ENCODE results near the gene P3R3URF.

The P3R3URF gene

DNA sequence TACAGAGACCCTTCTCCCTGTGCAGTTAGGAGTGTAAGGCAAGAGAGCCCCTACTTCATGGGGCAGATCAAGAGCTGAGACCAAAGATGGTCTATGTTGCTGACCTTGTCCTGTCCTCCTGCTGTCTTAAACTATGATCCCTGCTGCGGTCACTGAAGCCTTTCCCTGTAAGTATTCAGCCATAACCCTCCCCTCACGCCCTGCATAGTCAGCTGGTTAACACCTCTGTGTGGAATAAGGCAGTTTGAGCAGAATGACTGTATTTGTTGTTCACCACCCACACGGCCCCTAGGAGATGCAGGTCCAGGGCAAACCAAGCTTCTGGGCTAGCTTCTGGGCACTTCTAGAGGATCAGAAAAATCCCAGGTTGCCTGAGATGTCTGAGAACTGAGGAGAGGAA lies 1.0 kb downstream of the P3R3URF start:
- DNase-seq (ENCODE audit: low read depth in 1 of 2, low spot score in 1 of 2), result no peak
- in situ Hi-C loops (cut with HindIII; ENCODE audit: low pct_unique_long_range_greater_than_20kb, low sequenced_read_pairs), result no loop called here
- no peak for TF ChIP-seq JUND (IDR thresholded peaks at IDR 0.05; ENCODE audit: low read depth)

DNA sequence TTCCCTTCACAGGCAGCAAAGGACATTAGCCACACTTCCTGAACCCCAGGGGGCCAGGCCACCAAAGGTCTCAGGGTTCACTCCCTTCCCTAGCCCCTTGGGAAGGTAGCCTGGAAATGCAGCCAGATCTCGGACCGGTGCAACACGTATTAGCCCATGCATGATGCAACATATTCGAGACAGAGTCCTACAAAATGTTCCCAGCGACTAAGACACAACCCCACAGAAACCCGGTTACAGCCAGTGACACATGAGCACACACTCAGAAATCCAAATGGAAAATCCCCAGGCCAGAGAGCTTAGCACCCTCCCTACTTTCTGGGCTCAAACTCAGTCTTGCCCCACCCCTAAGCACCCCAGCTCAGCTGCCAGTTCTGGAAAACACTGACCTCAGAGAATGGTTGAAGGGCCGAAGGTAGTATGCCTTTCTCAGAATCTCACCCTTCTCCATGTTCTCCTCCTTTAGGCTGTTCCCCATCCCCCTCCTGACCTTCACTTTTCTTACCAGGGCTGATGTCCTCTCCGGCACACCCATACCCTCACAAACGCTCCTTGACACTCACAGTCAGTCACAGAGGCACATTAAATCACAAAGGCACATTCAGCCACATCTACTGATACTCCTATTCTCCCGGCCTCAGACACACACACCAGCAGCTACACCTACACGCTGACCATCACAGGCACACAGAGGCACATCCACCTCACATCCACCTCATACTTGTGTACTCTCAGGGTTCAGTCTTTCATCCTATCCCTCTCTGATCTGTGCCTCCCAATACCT lies 1.6 kb downstream of the P3R3URF start, which contains the start of gene TSPAN1:
Gene TSPAN1 (plus strand): TSS at position 640 of the 784 bp plus-strand sequence. CDS start 6,021 bp downstream, outside the sequence.
- peak in 1 of 2 experiments; percentile 43 for DNase-seq (ENCODE audit: low read depth in 1 of 2, low spot score in 1 of 2)
- no peak for TF ChIP-seq JUND (IDR thresholded peaks at IDR 0.05; ENCODE audit: low read depth)
- in situ Hi-C loops (cut with HindIII; ENCODE audit: low pct_unique_long_range_greater_than_20kb, low sequenced_read_pairs), result no loop called here

DNA sequence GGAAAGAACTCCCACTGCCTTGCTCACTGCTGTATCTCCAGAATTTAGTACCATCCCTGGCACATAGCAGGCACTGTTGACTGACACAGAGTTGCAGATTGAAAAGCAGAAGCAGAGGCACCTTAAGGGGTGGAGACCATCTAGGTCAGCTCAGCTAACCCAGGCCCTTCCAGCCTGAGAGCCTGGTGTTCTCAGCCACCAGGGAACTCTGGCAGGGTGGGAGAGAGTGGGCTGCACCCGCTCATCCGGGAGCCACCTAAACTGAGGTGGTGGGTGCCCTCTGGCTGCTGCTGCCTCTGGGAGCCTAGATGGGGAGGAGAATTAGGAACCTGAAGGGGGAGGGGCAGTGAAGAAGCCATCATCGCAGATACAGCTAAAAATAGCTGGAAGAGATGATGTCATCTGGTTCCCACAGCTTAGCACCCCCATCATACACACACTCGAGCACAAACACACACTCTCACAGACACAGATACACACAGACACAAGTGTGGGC lies 2.9 kb downstream of the P3R3URF start:
- TF ChIP-seq JUND (IDR thresholded peaks at IDR 0.05; ENCODE audit: low read depth), result no peak
- in situ Hi-C loops (cut with HindIII; ENCODE audit: low pct_unique_long_range_greater_than_20kb, low sequenced_read_pairs), result no loop called here
- no peak for DNase-seq (ENCODE audit: low read depth in 1 of 2, low spot score in 1 of 2)

DNA sequence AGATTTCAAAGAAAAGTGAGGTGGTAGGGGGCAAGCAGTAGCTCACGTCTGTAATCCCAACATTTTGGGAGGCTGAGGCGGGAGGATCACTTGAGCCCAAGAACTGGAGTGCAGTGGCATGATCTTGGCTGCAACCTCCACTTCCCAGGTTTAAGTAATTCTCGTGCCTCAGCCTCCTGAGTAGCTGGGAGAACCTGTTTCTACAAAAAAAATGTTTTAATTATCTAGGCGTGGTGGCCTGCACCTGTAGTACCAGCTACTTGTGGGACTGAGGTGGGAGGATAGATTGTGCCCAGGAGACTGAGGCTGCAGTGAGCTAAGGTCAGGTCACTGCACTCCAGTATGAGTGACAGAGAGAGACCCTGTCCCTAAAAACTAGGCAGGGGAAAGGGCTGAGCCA lies 4.0 kb downstream of the P3R3URF start:
- DNase-seq (ENCODE audit: low read depth in 1 of 2, low spot score in 1 of 2), result peak in 1 of 2 experiments; percentile 62
- in situ Hi-C loops (cut with HindIII; ENCODE audit: low pct_unique_long_range_greater_than_20kb, low sequenced_read_pairs), result no loop called here
- no peak for TF ChIP-seq JUND (IDR thresholded peaks at IDR 0.05; ENCODE audit: low read depth)

DNA sequence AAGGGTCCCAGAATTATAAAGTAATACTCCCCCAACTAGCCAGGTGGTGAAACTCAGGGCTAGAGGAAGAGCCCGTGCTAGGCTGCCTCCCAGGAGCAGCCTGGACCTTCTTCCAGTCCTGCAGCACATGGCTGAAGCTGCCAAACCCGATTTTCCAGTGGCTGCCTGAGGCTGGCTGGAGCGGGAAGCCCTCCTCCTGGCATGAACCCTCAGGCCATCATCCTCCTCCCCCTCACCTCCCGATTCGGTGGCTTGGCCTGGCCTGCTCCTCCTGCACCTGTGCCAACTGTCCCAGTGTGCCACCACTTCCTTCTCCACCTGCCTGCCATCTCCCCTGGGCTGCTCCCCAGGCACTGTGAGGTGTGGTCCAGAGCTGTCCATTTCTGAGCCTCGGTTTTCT lies 4.4 kb downstream of the P3R3URF start:
- TF ChIP-seq JUND (IDR thresholded peaks at IDR 0.05; ENCODE audit: low read depth), result no peak
- in situ Hi-C loops (cut with HindIII; ENCODE audit: low pct_unique_long_range_greater_than_20kb, low sequenced_read_pairs), result no loop called here
- peak; percentile 54 to 93 for DNase-seq (ENCODE audit: low read depth in 1 of 2, low spot score in 1 of 2)

DNA sequence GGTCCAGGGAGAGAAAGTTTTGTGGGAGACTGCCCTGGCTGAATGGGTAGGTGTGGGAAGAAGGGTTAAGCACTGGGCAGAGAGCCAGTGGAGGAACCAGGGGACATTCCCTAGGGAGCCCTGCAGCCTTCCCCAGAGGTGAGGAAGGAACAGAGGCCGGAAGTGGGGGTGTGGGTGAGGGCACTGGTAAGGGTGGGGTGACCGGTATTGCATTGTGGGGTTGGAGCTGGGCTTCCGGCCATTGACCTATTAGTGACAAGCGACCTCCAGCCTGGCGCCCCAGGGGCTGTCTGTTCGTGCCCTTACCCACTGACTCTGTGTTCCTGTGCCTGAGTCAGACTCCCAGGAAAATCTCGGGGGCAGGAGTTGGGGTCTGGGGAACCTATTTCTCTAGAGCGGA lies 4.9 kb downstream of the P3R3URF start:
- DNase-seq (ENCODE audit: low read depth in 1 of 2, low spot score in 1 of 2), result no peak
- in situ Hi-C loops (cut with HindIII; ENCODE audit: low pct_unique_long_range_greater_than_20kb, low sequenced_read_pairs), result no loop called here
- TF ChIP-seq JUND (IDR thresholded peaks at IDR 0.05; ENCODE audit: low read depth), result no peak

DNA sequence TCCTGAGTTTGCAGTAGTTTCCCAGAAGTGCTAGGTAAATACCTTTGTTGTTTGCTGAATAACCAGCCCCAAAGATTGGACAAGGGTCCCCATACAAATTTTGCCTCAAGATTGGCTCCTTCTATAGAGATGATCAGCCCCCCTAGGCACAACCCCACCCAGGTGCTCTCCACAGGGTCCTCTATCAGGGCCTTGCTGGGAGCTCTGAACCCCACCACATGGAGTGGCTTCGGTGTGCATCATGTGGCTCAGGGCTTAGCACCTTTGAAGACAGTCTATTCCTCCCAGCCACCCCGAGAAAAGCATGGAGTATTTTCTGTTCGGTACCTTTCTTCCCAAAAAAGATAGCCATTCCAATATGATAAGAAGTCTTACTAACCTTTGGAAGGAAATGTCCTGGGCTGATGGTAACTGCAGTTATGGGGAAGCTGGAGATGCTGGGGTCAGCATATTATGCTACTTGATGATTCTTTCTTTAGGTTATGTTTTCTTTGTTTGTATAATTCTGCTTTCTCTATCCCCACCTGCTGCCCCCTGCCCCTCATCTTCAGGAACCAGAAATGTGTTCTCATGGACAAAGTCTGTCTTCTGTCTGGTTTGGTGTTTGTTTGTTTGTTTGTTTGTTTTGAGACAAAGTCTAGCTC lies 6.4 kb downstream of the P3R3URF start:
- DNase-seq (ENCODE audit: low read depth in 1 of 2, low spot score in 1 of 2), result no peak
- no peak for TF ChIP-seq JUND (IDR thresholded peaks at IDR 0.05; ENCODE audit: low read depth)
- in situ Hi-C loops (cut with HindIII; ENCODE audit: low pct_unique_long_range_greater_than_20kb, low sequenced_read_pairs), result no loop called here

DNA sequence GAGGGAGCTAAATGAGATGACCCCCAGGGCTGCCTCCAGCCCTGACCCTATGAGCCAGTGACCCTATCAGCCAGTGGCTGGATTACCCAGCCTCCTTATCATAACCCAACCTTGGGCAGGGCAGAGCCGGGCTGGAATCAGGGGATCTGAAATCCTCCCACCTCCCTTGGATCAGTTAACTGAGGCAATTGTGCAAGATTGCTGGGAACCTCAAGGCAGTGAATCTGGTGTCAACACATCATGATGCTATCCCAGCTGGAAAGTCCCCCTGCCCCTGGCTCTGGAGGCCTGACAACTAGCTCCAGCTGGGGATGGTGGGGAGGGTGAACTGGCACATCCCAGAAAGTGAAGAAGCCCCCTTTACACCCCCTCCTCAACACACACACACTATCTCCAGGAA lies 7.8 kb downstream of the P3R3URF start:
- in situ Hi-C loops (cut with HindIII; ENCODE audit: low pct_unique_long_range_greater_than_20kb, low sequenced_read_pairs), result no loop called here
- DNase-seq (ENCODE audit: low read depth in 1 of 2, low spot score in 1 of 2), result no peak
- TF ChIP-seq JUND (IDR thresholded peaks at IDR 0.05; ENCODE audit: low read depth), result no peak

DNA sequence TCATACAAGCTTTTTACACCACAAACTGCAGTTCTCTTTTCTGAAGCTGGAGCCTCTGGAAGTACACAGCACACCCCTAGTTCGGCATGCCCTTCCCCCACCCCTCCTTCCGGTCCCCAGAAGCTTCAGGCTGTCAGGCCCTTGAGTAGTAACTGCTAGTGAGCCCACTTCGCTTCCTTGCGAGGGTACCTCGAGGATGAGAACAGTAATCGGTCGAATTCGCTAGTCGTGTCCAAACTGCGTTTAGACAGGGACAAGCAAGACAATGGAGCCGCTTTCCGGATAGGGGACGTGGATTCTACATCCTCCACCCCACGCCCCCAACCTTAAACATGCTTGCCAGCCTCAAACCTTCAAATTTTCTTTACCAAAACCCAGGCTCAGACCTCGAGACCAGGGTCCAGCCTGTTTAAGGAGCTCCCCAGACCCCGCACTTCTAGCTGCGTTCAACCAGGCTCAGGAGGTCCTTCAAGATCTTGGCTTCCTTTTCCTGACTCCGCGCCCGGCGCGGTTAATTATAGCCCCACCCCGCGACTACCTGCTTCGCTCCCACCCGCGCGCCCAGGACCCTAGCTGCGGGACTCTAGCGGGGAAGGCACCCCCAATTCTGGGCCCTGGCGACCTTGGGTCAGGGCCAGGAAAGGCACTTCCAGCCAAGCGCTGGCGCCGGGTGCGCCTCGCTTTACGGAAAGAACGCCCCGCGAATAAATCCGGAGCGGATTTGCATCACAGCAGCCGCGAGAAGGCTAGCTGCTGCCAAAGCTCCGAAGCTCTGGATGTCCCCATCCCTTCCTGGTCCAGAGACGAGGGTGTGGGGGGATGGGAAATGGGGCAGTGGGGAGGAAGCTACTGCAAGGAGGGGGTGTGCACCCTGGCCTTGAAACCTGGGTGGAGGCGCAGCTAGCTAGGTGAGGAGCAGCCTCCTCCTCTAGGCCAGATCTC lies 9.5 kb downstream of the P3R3URF start:
- no peak for TF ChIP-seq JUND (IDR thresholded peaks at IDR 0.05; ENCODE audit: low read depth)
- DNase-seq (ENCODE audit: low read depth in 1 of 2, low spot score in 1 of 2), result no peak
- in situ Hi-C loops (cut with HindIII; ENCODE audit: low pct_unique_long_range_greater_than_20kb, low sequenced_read_pairs), result no loop called here

DNA sequence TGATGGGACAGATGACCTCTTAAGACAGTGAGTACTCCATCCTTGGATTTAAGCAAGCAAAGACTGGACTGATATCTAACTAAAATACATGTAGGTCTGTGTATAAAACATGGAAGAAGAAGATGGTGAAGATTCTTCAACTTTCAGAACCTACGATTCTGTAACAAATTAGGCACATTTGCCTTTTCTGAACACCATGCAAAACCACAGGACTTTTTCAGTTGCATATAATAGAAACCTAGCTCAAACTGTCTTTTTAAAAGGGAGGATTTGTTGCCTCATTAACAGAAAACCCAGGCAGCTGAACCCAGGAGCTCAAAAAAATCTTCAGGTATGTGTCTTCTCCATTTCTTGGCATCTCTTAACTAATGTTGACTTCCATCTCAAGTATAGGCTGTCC lies 16.1 kb downstream of the P3R3URF start:
- no peak for TF ChIP-seq JUND (IDR thresholded peaks at IDR 0.05; ENCODE audit: low read depth)
- DNase-seq (ENCODE audit: low read depth in 1 of 2, low spot score in 1 of 2), result no peak
- in situ Hi-C loops (cut with HindIII; ENCODE audit: low pct_unique_long_range_greater_than_20kb, low sequenced_read_pairs), result no loop called here

DNA sequence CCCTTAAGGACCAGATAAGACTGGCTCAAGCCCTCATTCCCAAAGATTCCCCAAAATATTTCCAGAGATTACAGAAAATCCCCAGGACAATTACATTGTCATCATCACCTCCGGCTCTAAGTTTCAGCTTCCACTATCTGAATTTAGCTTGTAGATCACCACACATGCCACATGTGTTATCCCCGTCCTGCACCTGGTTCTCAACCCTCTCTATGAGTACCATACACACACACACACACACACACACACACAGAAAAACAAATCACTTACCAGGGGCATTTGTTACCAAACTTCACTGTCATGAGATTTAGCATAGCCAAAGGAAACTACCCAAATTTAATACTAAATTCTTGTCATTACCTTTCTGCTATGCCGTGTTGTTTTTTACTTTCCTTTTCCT lies 16.8 kb downstream of the P3R3URF start:
- no peak for DNase-seq (ENCODE audit: low read depth in 1 of 2, low spot score in 1 of 2)
- no peak for TF ChIP-seq JUND (IDR thresholded peaks at IDR 0.05; ENCODE audit: low read depth)
- in situ Hi-C loops (cut with HindIII; ENCODE audit: low pct_unique_long_range_greater_than_20kb, low sequenced_read_pairs), result no loop called here
